ENCODE results near the gene STRN4. TPM values are rescaled to one million over a fixed set of nuclear protein-coding genes. Genes with fewer than 3 reads are reported as not detected.

The STRN4 gene
- polyA plus RNA-seq, 3 donors: 37.5 to 239 (median 48.0) TPM

GRCh38 chr19:46710687-46711086 lies 35.6 kb downstream of the STRN4 start:
- Histone ChIP-seq H3K36me3 (replicated peaks in 1 of 2; ENCODE audit: control insufficient read depth in 1 of 2, insufficient read depth in 2 of 2, low read length in 2 of 2) (peaks cover 17 to 50% of the 10 kb centered on the region in 2 donors), H3K4me1 (ENCODE audit: control insufficient read depth in 1 of 2, insufficient read depth in 2 of 2, low read length in 2 of 2) (peaks cover 18 to 20% of the 10 kb centered on the region in 2 donors), H3K27me3 (ENCODE audit: control insufficient read depth in 2 of 2, insufficient read depth in 2 of 2, low read length in 2 of 2) (peaks cover 0 to 7% of the 10 kb centered on the region in 2 donors), H4K20me1 (ENCODE audit: insufficient read depth, low read length) (peaks cover 5% of the 10 kb centered on the region), H2AFZ (ENCODE audit: insufficient read depth, low read depth, low read length, poor library complexity, severe bottlenecking) (no peak overlapping the region), H3K27ac (ENCODE audit: low read depth in 1 of 2, low read length in 2 of 2) (no peak overlapping the region), H3K4me3 (replicated peaks in 1 of 3; ENCODE audit: low read depth in 2 of 3, low read length in 3 of 3) (no peak overlapping the region), H3K9ac (ENCODE audit: insufficient read depth, low read length, poor library complexity, severe bottlenecking) (no peak overlapping the region), H3K79me2 (ENCODE audit: insufficient read depth, low read length) (no peaks in the 10 kb centered on the region), H3K9me3 (replicated peaks in 1 of 2; ENCODE audit: control insufficient read depth in 1 of 2, insufficient read depth in 1 of 2, low read length in 2 of 2) (no peaks in the 10 kb centered on the region), H3K4me2 (replicated peaks; ENCODE audit: extremely low read depth, low read length, poor library complexity, severe bottlenecking) (no peak overlapping the region)
- TF ChIP-seq, protein P1, sequence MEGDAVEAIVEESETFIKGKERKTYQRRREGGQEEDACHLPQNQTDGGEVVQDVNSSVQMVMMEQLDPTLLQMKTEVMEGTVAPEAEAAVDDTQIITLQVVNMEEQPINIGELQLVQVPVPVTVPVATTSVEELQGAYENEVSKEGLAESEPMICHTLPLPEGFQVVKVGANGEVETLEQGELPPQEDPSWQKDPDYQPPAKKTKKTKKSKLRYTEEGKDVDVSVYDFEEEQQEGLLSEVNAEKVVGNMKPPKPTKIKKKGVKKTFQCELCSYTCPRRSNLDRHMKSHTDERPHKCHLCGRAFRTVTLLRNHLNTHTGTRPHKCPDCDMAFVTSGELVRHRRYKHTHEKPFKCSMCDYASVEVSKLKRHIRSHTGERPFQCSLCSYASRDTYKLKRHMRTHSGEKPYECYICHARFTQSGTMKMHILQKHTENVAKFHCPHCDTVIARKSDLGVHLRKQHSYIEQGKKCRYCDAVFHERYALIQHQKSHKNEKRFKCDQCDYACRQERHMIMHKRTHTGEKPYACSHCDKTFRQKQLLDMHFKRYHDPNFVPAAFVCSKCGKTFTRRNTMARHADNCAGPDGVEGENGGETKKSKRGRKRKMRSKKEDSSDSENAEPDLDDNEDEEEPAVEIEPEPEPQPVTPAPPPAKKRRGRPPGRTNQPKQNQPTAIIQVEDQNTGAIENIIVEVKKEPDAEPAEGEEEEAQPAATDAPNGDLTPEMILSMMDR (IDR thresholded peaks at IDR 0.05): no peak
- Mint-ChIP-seq H3K27ac (no peak overlapping the region), H3K4me1 (peaks cover 17% of the 10 kb centered on the region), H3K36me3 (peaks cover 41 to 67% of the 10 kb centered on the region in 2 donors), H3K27me3 (ENCODE audit: low read depth in 3 of 3) (peaks cover 5 to 13% (median 8%) of the 10 kb centered on the region in 3 donors), H3K9me3 (peaks cover 0 to 2% (median 0%) of the 10 kb centered on the region in 7 donors), H3K4me3 (no peak overlapping the region)
- intact Hi-C loops (cut with micrococcal nuclease): loop anchor here in 1 of 2 donors (10.0 kb wide), 1 partner anchor 96 kb away; no protein-coding TSS in a partner anchor
- 63% methylated on average over 4 of the region's 25 CpGs for WGBS (ENCODE audit: insufficient coverage)
- no peak for DNase-seq

GRCh38 chr19:46704379-46705076 lies 41.7 kb downstream of the STRN4 start:
- TF ChIP-seq, protein P1 (IDR thresholded peaks at IDR 0.05): peak; percentile 97

More at GRCh38 chr19:46704379-46705076, 41.7 kb downstream of the STRN4 start:
- Histone ChIP-seq H2AFZ (ENCODE audit: insufficient read depth, low read depth, low read length, poor library complexity, severe bottlenecking) (no peak overlapping the region), H4K20me1 (ENCODE audit: insufficient read depth, low read length) (peaks cover 15% of the 10 kb centered on the region), H3K27ac (ENCODE audit: low read depth in 1 of 2, low read length in 2 of 2) (no peak overlapping the region), H3K27me3 (ENCODE audit: control insufficient read depth in 2 of 2, insufficient read depth in 2 of 2, low read length in 2 of 2) (no peaks in the 10 kb centered on the region), H3K4me2 (replicated peaks; ENCODE audit: extremely low read depth, low read length, poor library complexity, severe bottlenecking) (no peak overlapping the region), H3K9me3 (replicated peaks in 1 of 2; ENCODE audit: control insufficient read depth in 1 of 2, insufficient read depth in 1 of 2, low read length in 2 of 2) (no peaks in the 10 kb centered on the region), H3K4me3 (replicated peaks in 1 of 3; ENCODE audit: low read depth in 2 of 3, low read length in 3 of 3) (no peak overlapping the region), H3K36me3 (replicated peaks in 1 of 2; ENCODE audit: control insufficient read depth in 1 of 2, insufficient read depth in 2 of 2, low read length in 2 of 2) (peaks cover 46 to 84% of the 10 kb centered on the region in 2 donors), H3K9ac (ENCODE audit: insufficient read depth, low read length, poor library complexity, severe bottlenecking) (no peak overlapping the region), H3K4me1 (ENCODE audit: control insufficient read depth in 1 of 2, insufficient read depth in 2 of 2, low read length in 2 of 2) (no peaks in the 10 kb centered on the region), H3K79me2 (ENCODE audit: insufficient read depth, low read length) (no peaks in the 10 kb centered on the region)
- intact Hi-C loops (cut with micrococcal nuclease): loop anchor here (1.0 to 5.0 kb wide), 3 partner anchors 24 to 48 kb away; no protein-coding TSS in a partner anchor
- H3K4me1 Mint-ChIP-seq: peaks cover 3% of the 10 kb centered on the region
- peaks cover 62 to 81% of the 10 kb centered on the region in 2 donors for H3K36me3 Mint-ChIP-seq
- H3K4me3 Mint-ChIP-seq: no peak overlapping the region
- H3K9me3 Mint-ChIP-seq: peaks cover 0 to 4% (median 0%) of the 10 kb centered on the region in 7 donors
- 28% methylated on average over 16 of the region's 21 CpGs for WGBS (ENCODE audit: insufficient coverage)
- peak; percentile 60 to 71 (median 68) for DNase-seq
- H3K27me3 Mint-ChIP-seq (ENCODE audit: low read depth in 3 of 3): no peaks in the 10 kb centered on the region
- peak overlapping the region in 3 of 7 donors; percentile 20 to 85 (median 60) for H3K27ac Mint-ChIP-seq

All from CD14-positive monocyte (primary cell).